HUES64 (cell line): ENCODE measurements around the gene SOHLH1.

Experiments used
- H3K27ac ChIP-seq: 2 replicates; pipeline ENCODE4 v1.7.0; 2013; ENCODE audit warnings: low read depth, low read length, inconsistent platforms
- H3K27me3 ChIP-seq: 2 replicates; pipeline ENCODE4 v1.6.1; 2013; ENCODE audit warnings: mild to moderate bottlenecking, low read length; ENCODE audit not compliant: insufficient read depth
- H3K36me3 ChIP-seq: 2 replicates; pipeline ENCODE4 v1.6.1; 2013; ENCODE audit warnings: mild to moderate bottlenecking, low read length; ENCODE audit not compliant: insufficient read depth
- H3K4me1 ChIP-seq: 2 replicates; pipeline ENCODE4 v1.6.1; 2013; ENCODE audit warnings: mild to moderate bottlenecking, low read length, moderate library complexity; ENCODE audit not compliant: insufficient read depth
- H3K4me3 ChIP-seq: 2 replicates; pipeline ENCODE4 v1.5.1; 2013; ENCODE audit warnings: mild to moderate bottlenecking, low read length, moderate library complexity
- H3K9ac ChIP-seq: 2 replicates; pipeline ENCODE4 v1.6.1; 2013; ENCODE audit warnings: mild to moderate bottlenecking, low read depth, low read length
- H3K9me3 ChIP-seq: 2 replicates; pipeline ENCODE4 v1.6.1; 2013; ENCODE audit warnings: low read depth, low read length; ENCODE audit not compliant: insufficient read depth
- WGBS: fragments of 150-250, 120-280 bp; methylation state at CpG from one replicate; pipeline ENCODE4 v1.1.7; 2013; ENCODE audit warnings: missing lambda C conversion rate; 5-methylcytosine and 5-hydroxymethylcytosine counted together

The SOHLH1 gene

GRCh38 chr9:135692410-135692809, 6.9 kb downstream of the SOHLH1 start:
- Histone ChIP-seq H3K9me3 (no peaks in the 10 kb centered on the region), H3K27ac (no peak overlapping the region), H3K4me3 (no peak overlapping the region), H3K9ac (no peak overlapping the region), H3K36me3 (no peaks in the 10 kb centered on the region), H3K27me3 (no peaks in the 10 kb centered on the region), H3K4me1 (no peaks in the 10 kb centered on the region)
- 87% methylated on average over 11 of the region's 11 CpGs for WGBS

- Histone ChIP-seq H3K4me3 (no peak overlapping the region), H3K27me3 (no peaks in the 10 kb centered on the region), H3K9me3 (no peaks in the 10 kb centered on the region), H3K9ac (no peak overlapping the region), H3K36me3 (no peaks in the 10 kb centered on the region), H3K27ac (no peak overlapping the region), H3K4me1 (no peaks in the 10 kb centered on the region)
- WGBS = 92% methylated on average over 19 of the region's 19 CpGs
Observed at GRCh38 chr9:135690836-135691570, 8.3 kb downstream of the SOHLH1 start.

- no peaks in the 10 kb centered on the region for H3K9me3 ChIP-seq
- H3K36me3 ChIP-seq = no peaks in the 10 kb centered on the region
- no peak overlapping the region for H3K9ac ChIP-seq
- WGBS = 93% methylated on average over 10 of the region's 10 CpGs
- H3K4me3 ChIP-seq = no peak overlapping the region
- H3K27me3 ChIP-seq = no peaks in the 10 kb centered on the region
- no peak overlapping the region for H3K27ac ChIP-seq
- no peaks in the 10 kb centered on the region for H3K4me1 ChIP-seq
Observed at GRCh38 chr9:135689011-135689410, 10.3 kb downstream of the SOHLH1 start.

GRCh38 chr9:135687216-135687615, 12.1 kb downstream of the SOHLH1 start:
- Histone ChIP-seq H3K27me3 (no peaks in the 10 kb centered on the region), H3K9me3 (no peaks in the 10 kb centered on the region), H3K4me3 (no peak overlapping the region), H3K36me3 (no peaks in the 10 kb centered on the region), H3K27ac (no peak overlapping the region), H3K9ac (no peak overlapping the region), H3K4me1 (no peaks in the 10 kb centered on the region)
- WGBS = 94% methylated on average over 15 of the region's 15 CpGs

- no peak overlapping the region for H3K9ac ChIP-seq
- H3K27ac ChIP-seq = no peak overlapping the region
- no peaks in the 10 kb centered on the region for H3K36me3 ChIP-seq
- H3K4me3 ChIP-seq = no peak overlapping the region
- H3K4me1 ChIP-seq = no peaks in the 10 kb centered on the region
- H3K27me3 ChIP-seq = no peaks in the 10 kb centered on the region
- H3K9me3 ChIP-seq = no peaks in the 10 kb centered on the region
- 85% methylated on average over 17 of the region's 17 CpGs for WGBS
Observed at GRCh38 chr9:135684691-135685090, 14.6 kb downstream of the SOHLH1 start.

- WGBS = 93% methylated on average over 15 of the region's 15 CpGs
- no peaks in the 10 kb centered on the region for H3K27me3 ChIP-seq
- H3K36me3 ChIP-seq = no peaks in the 10 kb centered on the region
Observed at GRCh38 chr9:135683401-135684034, 15.8 kb downstream of the SOHLH1 start.

GRCh38 chr9:135681161-135681560, 18.1 kb downstream of the SOHLH1 start:
- Histone ChIP-seq H3K4me3 (no peak overlapping the region), H3K27me3 (no peaks in the 10 kb centered on the region), H3K36me3 (no peaks in the 10 kb centered on the region), H3K4me1 (no peaks in the 10 kb centered on the region), H3K27ac (no peak overlapping the region), H3K9ac (no peak overlapping the region), H3K9me3 (no peaks in the 10 kb centered on the region)
- WGBS = 94% methylated on average over 5 of the region's 5 CpGs

More at GRCh38 chr9:135683401-135684034, 15.8 kb downstream of the SOHLH1 start:
- Histone ChIP-seq H3K4me3 (no peak overlapping the region), H3K27ac (no peak overlapping the region), H3K9ac (no peak overlapping the region), H3K4me1 (no peaks in the 10 kb centered on the region), H3K9me3 (no peaks in the 10 kb centered on the region)

GRCh38 chr9:135680056-135680455, 19.2 kb downstream of the SOHLH1 start:
- Histone ChIP-seq H3K36me3 (no peaks in the 10 kb centered on the region), H3K27ac (no peak overlapping the region), H3K27me3 (no peaks in the 10 kb centered on the region), H3K9me3 (no peaks in the 10 kb centered on the region), H3K4me1 (no peaks in the 10 kb centered on the region), H3K4me3 (no peak overlapping the region), H3K9ac (no peak overlapping the region)
- 80% methylated on average over 16 of the region's 16 CpGs for WGBS

- Histone ChIP-seq H3K27me3 (no peaks in the 10 kb centered on the region), H3K36me3 (no peaks in the 10 kb centered on the region), H3K9ac (no peak overlapping the region), H3K9me3 (no peaks in the 10 kb centered on the region), H3K4me1 (no peaks in the 10 kb centered on the region), H3K27ac (no peak overlapping the region), H3K4me3 (no peak overlapping the region)
- 91% methylated on average over 20 of the region's 20 CpGs for WGBS
Observed at GRCh38 chr9:135678236-135679017, 20.9 kb downstream of the SOHLH1 start.

GRCh38 chr9:135677641-135678168, 21.6 kb downstream of the SOHLH1 start:
- no peaks in the 10 kb centered on the region for H3K9me3 ChIP-seq
- WGBS = 93% methylated on average over 22 of the region's 22 CpGs
- H3K36me3 ChIP-seq = no peaks in the 10 kb centered on the region
- H3K4me1 ChIP-seq = no peaks in the 10 kb centered on the region
- no peak overlapping the region for H3K27ac ChIP-seq
- no peak overlapping the region for H3K4me3 ChIP-seq
- H3K27me3 ChIP-seq = no peaks in the 10 kb centered on the region
- no peak overlapping the region for H3K9ac ChIP-seq

- Histone ChIP-seq H3K4me1 (no peaks in the 10 kb centered on the region), H3K9ac (no peak overlapping the region), H3K4me3 (no peak overlapping the region), H3K27ac (no peak overlapping the region), H3K27me3 (no peaks in the 10 kb centered on the region), H3K9me3 (no peaks in the 10 kb centered on the region), H3K36me3 (no peaks in the 10 kb centered on the region)
- WGBS = 95% methylated on average over 13 of the region's 13 CpGs
Observed at GRCh38 chr9:135676891-135677290, 22.4 kb downstream of the SOHLH1 start.
